Measurements from ENCODE around the gene STXBP6. TPM values are rescaled to one million over a fixed set of nuclear protein-coding genes. Genes with fewer than 3 reads are reported as not detected.

The STXBP6 gene
- total and polyA plus RNA-seq, 10 of the 15 experiments (the other 5 are each of a cell fraction or from before 2014, with no cell fraction given) = 1.2 to 47.3 (median 1.9) TPM

DNA sequence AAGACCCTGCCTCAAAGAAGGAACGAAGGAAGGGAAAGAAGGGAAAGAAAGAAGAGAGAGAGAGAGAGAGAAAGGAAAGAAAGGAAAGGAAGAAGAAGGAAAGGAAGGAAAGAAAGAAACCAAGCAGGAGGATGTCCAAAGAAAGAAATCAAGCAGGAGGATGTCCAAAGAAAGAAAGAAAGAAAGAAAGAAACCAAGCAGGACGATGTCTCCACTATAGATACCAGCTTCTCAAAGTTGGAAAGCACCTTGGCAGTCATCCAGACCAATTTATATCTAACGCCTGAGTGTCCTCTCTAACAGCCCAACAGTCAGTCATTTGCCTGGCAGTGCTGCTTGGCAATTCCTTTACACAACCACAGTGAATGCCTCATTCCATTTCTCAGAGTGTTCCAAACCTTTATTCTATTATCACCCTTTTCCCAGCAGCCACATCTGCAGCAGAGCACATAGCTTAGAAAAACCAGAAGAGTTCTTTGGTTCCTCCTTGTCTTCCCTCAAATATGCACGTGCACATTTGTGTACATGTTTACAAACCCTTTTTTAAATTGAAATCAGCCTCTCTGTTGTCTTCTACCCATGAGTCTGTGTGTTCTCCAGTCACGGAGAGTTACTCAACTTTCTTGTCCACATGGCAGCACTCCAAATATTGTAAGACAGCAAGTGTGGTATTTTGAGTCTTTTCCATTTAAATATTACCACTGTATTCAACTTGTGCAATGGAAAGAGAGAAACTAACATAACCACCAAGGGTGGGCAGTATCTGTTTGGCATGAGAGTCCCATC lies 138.4 kb downstream of the STXBP6 start (continued):
- TF ChIP-seq, protein P1, sequence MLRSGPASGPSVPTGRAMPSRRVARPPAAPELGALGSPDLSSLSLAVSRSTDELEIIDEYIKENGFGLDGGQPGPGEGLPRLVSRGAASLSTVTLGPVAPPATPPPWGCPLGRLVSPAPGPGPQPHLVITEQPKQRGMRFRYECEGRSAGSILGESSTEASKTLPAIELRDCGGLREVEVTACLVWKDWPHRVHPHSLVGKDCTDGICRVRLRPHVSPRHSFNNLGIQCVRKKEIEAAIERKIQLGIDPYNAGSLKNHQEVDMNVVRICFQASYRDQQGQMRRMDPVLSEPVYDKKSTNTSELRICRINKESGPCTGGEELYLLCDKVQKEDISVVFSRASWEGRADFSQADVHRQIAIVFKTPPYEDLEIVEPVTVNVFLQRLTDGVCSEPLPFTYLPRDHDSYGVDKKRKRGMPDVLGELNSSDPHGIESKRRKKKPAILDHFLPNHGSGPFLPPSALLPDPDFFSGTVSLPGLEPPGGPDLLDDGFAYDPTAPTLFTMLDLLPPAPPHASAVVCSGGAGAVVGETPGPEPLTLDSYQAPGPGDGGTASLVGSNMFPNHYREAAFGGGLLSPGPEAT (IDR thresholded peaks at IDR 0.05; ENCODE audit: low read depth) = peak; percentile 76
- TF ChIP-seq TBL1XR1 (IDR thresholded peaks at IDR 0.05; ENCODE audit: low read depth, low read length) (no peak), SREBF2 (IDR thresholded peaks at IDR 0.05; ENCODE audit: low read length) (no peak), CBFB (IDR thresholded peaks at IDR 0.05; ENCODE audit: low read depth) (no peak), CBX3 (IDR thresholded peaks at IDR 0.05; ENCODE audit: borderline replicate concordance, low read depth) (no peak), YBX1 (IDR thresholded peaks at IDR 0.05) (peak; percentile 59; the same call in 1 of the 2 replicates), FOXM1 (IDR thresholded peaks at IDR 0.05; ENCODE audit: low read depth, low read length) (no peak), DPF2 (IDR thresholded peaks at IDR 0.05) (no peak), HDGF (IDR thresholded peaks at IDR 0.05) (peak; percentile 89; the same call in 1 of the 2 replicates), NR2F1 (conservative IDR thresholded peaks at IDR 0.05) (no peak), MTA2 (IDR thresholded peaks at IDR 0.05; ENCODE audit: low read depth) (peak; percentile 61), PAX5 (IDR thresholded peaks at IDR 0.05; ENCODE audit: borderline replicate concordance, low read depth, low read length) (no peak), POLR2A (IDR thresholded peaks at IDR 0.05; ENCODE audit: low read depth, low read length) (no peak), ZNF622 (IDR thresholded peaks at IDR 0.05) (no peak), EZH2 (IDR thresholded peaks at IDR 0.05; ENCODE audit: borderline replicate concordance, control insufficient read depth, low read depth, low read length) (no peak), BCL11A (IDR thresholded peaks at IDR 0.05; ENCODE audit: low read depth, low read length) (no peak), IKZF1 (conservative IDR thresholded peaks at IDR 0.05) (peak; percentile 33; the same call in 1 of the 2 replicates)
- TF ChIP-seq, protein P2, sequence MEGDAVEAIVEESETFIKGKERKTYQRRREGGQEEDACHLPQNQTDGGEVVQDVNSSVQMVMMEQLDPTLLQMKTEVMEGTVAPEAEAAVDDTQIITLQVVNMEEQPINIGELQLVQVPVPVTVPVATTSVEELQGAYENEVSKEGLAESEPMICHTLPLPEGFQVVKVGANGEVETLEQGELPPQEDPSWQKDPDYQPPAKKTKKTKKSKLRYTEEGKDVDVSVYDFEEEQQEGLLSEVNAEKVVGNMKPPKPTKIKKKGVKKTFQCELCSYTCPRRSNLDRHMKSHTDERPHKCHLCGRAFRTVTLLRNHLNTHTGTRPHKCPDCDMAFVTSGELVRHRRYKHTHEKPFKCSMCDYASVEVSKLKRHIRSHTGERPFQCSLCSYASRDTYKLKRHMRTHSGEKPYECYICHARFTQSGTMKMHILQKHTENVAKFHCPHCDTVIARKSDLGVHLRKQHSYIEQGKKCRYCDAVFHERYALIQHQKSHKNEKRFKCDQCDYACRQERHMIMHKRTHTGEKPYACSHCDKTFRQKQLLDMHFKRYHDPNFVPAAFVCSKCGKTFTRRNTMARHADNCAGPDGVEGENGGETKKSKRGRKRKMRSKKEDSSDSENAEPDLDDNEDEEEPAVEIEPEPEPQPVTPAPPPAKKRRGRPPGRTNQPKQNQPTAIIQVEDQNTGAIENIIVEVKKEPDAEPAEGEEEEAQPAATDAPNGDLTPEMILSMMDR (IDR thresholded peaks at IDR 0.05 in 2 of 3, conservative IDR thresholded peaks at IDR 0.05 in 1 of 3; ENCODE audit: control insufficient read depth in 2 of 3, extremely low read depth in 1 of 3, insufficient read depth in 1 of 3, low read depth in 3 of 3, low read length in 3 of 3) = no peak
- TF ChIP-seq, protein P3, sequence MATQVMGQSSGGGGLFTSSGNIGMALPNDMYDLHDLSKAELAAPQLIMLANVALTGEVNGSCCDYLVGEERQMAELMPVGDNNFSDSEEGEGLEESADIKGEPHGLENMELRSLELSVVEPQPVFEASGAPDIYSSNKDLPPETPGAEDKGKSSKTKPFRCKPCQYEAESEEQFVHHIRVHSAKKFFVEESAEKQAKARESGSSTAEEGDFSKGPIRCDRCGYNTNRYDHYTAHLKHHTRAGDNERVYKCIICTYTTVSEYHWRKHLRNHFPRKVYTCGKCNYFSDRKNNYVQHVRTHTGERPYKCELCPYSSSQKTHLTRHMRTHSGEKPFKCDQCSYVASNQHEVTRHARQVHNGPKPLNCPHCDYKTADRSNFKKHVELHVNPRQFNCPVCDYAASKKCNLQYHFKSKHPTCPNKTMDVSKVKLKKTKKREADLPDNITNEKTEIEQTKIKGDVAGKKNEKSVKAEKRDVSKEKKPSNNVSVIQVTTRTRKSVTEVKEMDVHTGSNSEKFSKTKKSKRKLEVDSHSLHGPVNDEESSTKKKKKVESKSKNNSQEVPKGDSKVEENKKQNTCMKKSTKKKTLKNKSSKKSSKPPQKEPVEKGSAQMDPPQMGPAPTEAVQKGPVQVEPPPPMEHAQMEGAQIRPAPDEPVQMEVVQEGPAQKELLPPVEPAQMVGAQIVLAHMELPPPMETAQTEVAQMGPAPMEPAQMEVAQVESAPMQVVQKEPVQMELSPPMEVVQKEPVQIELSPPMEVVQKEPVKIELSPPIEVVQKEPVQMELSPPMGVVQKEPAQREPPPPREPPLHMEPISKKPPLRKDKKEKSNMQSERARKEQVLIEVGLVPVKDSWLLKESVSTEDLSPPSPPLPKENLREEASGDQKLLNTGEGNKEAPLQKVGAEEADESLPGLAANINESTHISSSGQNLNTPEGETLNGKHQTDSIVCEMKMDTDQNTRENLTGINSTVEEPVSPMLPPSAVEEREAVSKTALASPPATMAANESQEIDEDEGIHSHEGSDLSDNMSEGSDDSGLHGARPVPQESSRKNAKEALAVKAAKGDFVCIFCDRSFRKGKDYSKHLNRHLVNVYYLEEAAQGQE (IDR thresholded peaks at IDR 0.05; ENCODE audit: low read depth, low read length) = no peak
- TF ChIP-seq, protein P4, sequence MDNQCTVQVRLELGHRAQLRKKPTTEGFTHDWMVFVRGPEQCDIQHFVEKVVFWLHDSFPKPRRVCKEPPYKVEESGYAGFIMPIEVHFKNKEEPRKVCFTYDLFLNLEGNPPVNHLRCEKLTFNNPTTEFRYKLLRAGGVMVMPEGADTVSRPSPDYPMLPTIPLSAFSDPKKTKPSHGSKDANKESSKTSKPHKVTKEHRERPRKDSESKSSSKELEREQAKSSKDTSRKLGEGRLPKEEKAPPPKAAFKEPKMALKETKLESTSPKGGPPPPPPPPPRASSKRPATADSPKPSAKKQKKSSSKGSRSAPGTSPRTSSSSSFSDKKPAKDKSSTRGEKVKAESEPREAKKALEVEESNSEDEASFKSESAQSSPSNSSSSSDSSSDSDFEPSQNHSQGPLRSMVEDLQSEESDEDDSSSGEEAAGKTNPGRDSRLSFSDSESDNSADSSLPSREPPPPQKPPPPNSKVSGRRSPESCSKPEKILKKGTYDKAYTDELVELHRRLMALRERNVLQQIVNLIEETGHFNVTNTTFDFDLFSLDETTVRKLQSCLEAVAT (IDR thresholded peaks at IDR 0.05) = peak; percentile 71
- TF ChIP-seq, protein P5, sequence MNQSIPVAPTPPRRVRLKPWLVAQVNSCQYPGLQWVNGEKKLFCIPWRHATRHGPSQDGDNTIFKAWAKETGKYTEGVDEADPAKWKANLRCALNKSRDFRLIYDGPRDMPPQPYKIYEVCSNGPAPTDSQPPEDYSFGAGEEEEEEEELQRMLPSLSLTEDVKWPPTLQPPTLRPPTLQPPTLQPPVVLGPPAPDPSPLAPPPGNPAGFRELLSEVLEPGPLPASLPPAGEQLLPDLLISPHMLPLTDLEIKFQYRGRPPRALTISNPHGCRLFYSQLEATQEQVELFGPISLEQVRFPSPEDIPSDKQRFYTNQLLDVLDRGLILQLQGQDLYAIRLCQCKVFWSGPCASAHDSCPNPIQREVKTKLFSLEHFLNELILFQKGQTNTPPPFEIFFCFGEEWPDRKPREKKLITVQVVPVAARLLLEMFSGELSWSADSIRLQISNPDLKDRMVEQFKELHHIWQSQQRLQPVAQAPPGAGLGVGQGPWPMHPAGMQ (IDR thresholded peaks at IDR 0.05; ENCODE audit: borderline replicate concordance) = peak; percentile 40; the same call in 1 of the 2 replicates
